HepG2 (cell line): ENCODE results near the gene SUPT6H. TPM values are rescaled to one million over a fixed set of nuclear protein-coding genes. Genes with fewer than 3 reads are reported as not detected.
A peak's percentile ranks its signal among the peaks of the same experiment; 100 is the strongest.

Experiments used
- AFF4 ChIP-seq: sonication (generic); formaldehyde crosslinking; IDR thresholded peaks from 2 replicates; pipeline ENCODE4 v1.4.0; 2020; ENCODE audit warnings: missing genetic modification reagents
- ETV5 ChIP-seq: IDR thresholded peaks from 2 replicates; pipeline ENCODE4 v1.6.1; 2018; ENCODE audit warnings: missing biosample characterization, missing genetic modification reagents, inconsistent platforms, borderline replicate concordance
- EZH2 ChIP-seq: conservative IDR thresholded peaks from 2 replicates; pipeline ENCODE4 v1.6.1; 2012; ENCODE audit warnings: mild to moderate bottlenecking, low read depth, low read length, moderate library complexity
- KIAA2018 ChIP-seq: sonication (generic); formaldehyde crosslinking; IDR thresholded peaks from 2 replicates; pipeline ENCODE4 v1.5.0; 2020; ENCODE audit warnings: mild to moderate bottlenecking, missing genetic modification reagents, borderline replicate concordance
- ZFY ChIP-seq: sonication (generic); formaldehyde crosslinking; IDR thresholded peaks from 2 replicates; pipeline ENCODE4 v1.4.0; 2020; ENCODE audit warnings: missing genetic modification reagents
- ZNF44 ChIP-seq: sonication (generic); formaldehyde crosslinking; IDR thresholded peaks from 2 replicates; pipeline ENCODE4 v1.5.1; 2020; ENCODE audit warnings: mild to moderate bottlenecking, missing genetic modification reagents
- ZNF772 ChIP-seq: sonication (generic); formaldehyde crosslinking; IDR thresholded peaks from 2 replicates; pipeline ENCODE4 v1.5.0; 2020; ENCODE audit warnings: mild to moderate bottlenecking, missing genetic modification reagents
- ZNF780A ChIP-seq: sonication (generic); formaldehyde crosslinking; IDR thresholded peaks from 2 replicates; pipeline ENCODE4 v1.8.0; 2022; ENCODE audit warnings: mild to moderate bottlenecking, missing genetic modification reagents, moderate library complexity
- polyA plus RNA-seq, 8 experiments: library from polyadenylated mRNA; depleted of rRNA in 3 of 8; stranded (reverse) in 7 of 8; unstranded in 1 of 8; fragments of >200 nt; fragmentation: Illumina TruSeq in 4 of 8; extraction: Trizol in 4 of 8; gene quantifications; 2 replicates each; pipeline versions ENCODE4 v1.2.1 to v1.2.3, GENCODE V29; 2011 to 2016; ENCODE audit warnings: low read depth in 4 of 8, missing spikeins in 1 of 8, mixed read lengths in 1 of 8; ENCODE audit not compliant: insufficient read depth in 1 of 8
- total RNA-seq, 5 experiments: library from RNA; depleted of rRNA; stranded (reverse); fragments of >200 nt; fragmentation: Illumina TruSeq; extraction: Trizol; gene quantifications; 2 replicates each; pipeline ENCODE4 v1.2.3, GENCODE V29; 2016; ENCODE audit warnings: low read depth in 1 of 5
- TF ChIP-seq, protein P1 (sequence below): sonication (generic); formaldehyde crosslinking; conservative IDR thresholded peaks from 2 replicates; pipeline ENCODE4 v1.8.1; 2023; ENCODE audit warnings: missing genetic modification reagents
- TF ChIP-seq, protein P2 (sequence below): sonication (generic); formaldehyde crosslinking; IDR thresholded peaks from 2 replicates; pipeline ENCODE4 v1.8.1; 2022; ENCODE audit warnings: low read depth, mild to moderate bottlenecking, missing genetic modification reagents

The SUPT6H gene
- total and polyA plus RNA-seq, 2 of the 13 experiments (the other 11 are each of a cell fraction or from before 2014, with no cell fraction given) = 32.7 to 39.9 TPM

- no peak for TF ChIP-seq KIAA2018 (CRISPR knock-in tag)
- TF ChIP-seq ETV5 (CRISPR knock-in tag) = peak; percentile 76; the same call in 1 of the 2 replicates
- TF ChIP-seq EZH2 = no peak
- TF ChIP-seq ZNF780A (CRISPR knock-in tag) = peak; percentile 88; the same call in 1 of the 2 replicates
- TF ChIP-seq, protein P1, sequence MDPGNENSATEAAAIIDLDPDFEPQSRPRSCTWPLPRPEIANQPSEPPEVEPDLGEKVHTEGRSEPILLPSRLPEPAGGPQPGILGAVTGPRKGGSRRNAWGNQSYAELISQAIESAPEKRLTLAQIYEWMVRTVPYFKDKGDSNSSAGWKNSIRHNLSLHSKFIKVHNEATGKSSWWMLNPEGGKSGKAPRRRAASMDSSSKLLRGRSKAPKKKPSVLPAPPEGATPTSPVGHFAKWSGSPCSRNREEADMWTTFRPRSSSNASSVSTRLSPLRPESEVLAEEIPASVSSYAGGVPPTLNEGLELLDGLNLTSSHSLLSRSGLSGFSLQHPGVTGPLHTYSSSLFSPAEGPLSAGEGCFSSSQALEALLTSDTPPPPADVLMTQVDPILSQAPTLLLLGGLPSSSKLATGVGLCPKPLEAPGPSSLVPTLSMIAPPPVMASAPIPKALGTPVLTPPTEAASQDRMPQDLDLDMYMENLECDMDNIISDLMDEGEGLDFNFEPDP (CRISPR knock-in tag) = no peak
- peak; percentile 86; the same call in 1 of the 2 replicates for TF ChIP-seq ZNF772 (CRISPR knock-in tag)
- no peak; the same call in 1 of the 2 replicates for TF ChIP-seq ZNF44 (CRISPR knock-in tag)
- TF ChIP-seq, protein P2, sequence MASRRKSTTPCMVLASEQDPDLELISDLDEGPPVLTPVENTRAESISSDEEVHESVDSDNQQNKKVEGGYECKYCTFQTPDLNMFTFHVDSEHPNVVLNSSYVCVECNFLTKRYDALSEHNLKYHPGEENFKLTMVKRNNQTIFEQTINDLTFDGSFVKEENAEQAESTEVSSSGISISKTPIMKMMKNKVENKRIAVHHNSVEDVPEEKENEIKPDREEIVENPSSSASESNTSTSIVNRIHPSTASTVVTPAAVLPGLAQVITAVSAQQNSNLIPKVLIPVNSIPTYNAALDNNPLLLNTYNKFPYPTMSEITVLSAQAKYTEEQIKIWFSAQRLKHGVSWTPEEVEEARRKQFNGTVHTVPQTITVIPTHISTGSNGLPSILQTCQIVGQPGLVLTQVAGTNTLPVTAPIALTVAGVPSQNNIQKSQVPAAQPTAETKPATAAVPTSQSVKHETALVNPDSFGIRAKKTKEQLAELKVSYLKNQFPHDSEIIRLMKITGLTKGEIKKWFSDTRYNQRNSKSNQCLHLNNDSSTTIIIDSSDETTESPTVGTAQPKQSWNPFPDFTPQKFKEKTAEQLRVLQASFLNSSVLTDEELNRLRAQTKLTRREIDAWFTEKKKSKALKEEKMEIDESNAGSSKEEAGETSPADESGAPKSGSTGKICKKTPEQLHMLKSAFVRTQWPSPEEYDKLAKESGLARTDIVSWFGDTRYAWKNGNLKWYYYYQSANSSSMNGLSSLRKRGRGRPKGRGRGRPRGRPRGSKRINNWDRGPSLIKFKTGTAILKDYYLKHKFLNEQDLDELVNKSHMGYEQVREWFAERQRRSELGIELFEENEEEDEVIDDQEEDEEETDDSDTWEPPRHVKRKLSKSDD (CRISPR knock-in tag) = no peak
- no peak for TF ChIP-seq AFF4
- peak; percentile 60 for TF ChIP-seq ZFY (CRISPR knock-in tag)
Observed at GRCh38 chr17:28698253-28698941, 36.4 kb downstream of the SUPT6H start (continued).
